ENCODE results near the gene AUP1.

- TF ChIP-seq CTCF (IDR thresholded peaks at IDR 0.05; ENCODE audit: low read depth, low read length, poor library complexity, severe bottlenecking) (no peak), EZH2phosphoT487 (IDR thresholded peaks at IDR 0.05; ENCODE audit: borderline replicate concordance, low read length) (no peak)
Measured at GRCh38 chr2:74510272-74510671, 19.2 kb downstream of the AUP1 start.
